ENCODE measurements around the gene TRAPPC5. TPM values are rescaled to one million over a fixed set of nuclear protein-coding genes. Genes with fewer than 3 reads are reported as not detected.

TRAPPC5 gene
- total RNA-seq, 2 donors from 2014 or later: 57.9 to 75.7 TPM

GRCh38 chr19:7690779-7691258 is 10.2 kb downstream of the TRAPPC5 start:
- no peaks in the 10 kb centered on the region for H3K4me1 Mint-ChIP-seq (ENCODE audit: low read depth in 2 of 2)
- no peak overlapping the region for H3K4me3 Mint-ChIP-seq
- DNase-seq (ENCODE audit: low spot score): no peak
- H3K9me3 Mint-ChIP-seq: no peaks in the 10 kb centered on the region
- no peak overlapping the region for H3K27ac Mint-ChIP-seq
- no peaks in the 10 kb centered on the region for H3K27me3 Mint-ChIP-seq
- H3K36me3 Mint-ChIP-seq: no peaks in the 10 kb centered on the region
- ATAC-seq: peak; percentile 53 to 65

- peaks cover 0 to 1% of the 10 kb centered on the region in 2 donors for H3K27me3 Mint-ChIP-seq
- H3K27ac Mint-ChIP-seq: no peak overlapping the region
- peaks cover 0 to under 1% of the 10 kb centered on the region in 2 donors for H3K4me1 Mint-ChIP-seq (ENCODE audit: low read depth in 2 of 2)
- H3K9me3 Mint-ChIP-seq: no peaks in the 10 kb centered on the region
- no peaks in the 10 kb centered on the region for H3K36me3 Mint-ChIP-seq
- no peak for DNase-seq (ENCODE audit: low spot score)
- ATAC-seq: peak; percentile 56 to 74
- H3K4me3 Mint-ChIP-seq: no peak overlapping the region
Measured at GRCh38 chr19:7691497-7691896, 10.9 kb downstream of the TRAPPC5 start.

GRCh38 chr19:7692417-7693088 is 11.9 kb downstream of the TRAPPC5 start:
- no peaks in the 10 kb centered on the region for H3K36me3 Mint-ChIP-seq
- H3K9me3 Mint-ChIP-seq: no peaks in the 10 kb centered on the region
- ATAC-seq: peak; percentile 75 to 86
- H3K4me1 Mint-ChIP-seq (ENCODE audit: low read depth in 2 of 2): peaks cover 0 to 2% of the 10 kb centered on the region in 2 donors
- H3K4me3 Mint-ChIP-seq: no peak overlapping the region
- H3K27ac Mint-ChIP-seq: no peak overlapping the region
- peak; percentile 73 for DNase-seq (ENCODE audit: low spot score)
- peaks cover 0 to 3% of the 10 kb centered on the region in 2 donors for H3K27me3 Mint-ChIP-seq

- Mint-ChIP-seq H3K27ac (no peak overlapping the region), H3K4me1 (ENCODE audit: low read depth in 2 of 2) (peaks cover 5 to 8% of the 10 kb centered on the region in 2 donors), H3K4me3 (no peak overlapping the region), H3K36me3 (no peaks in the 10 kb centered on the region), H3K27me3 (peaks cover 7 to 12% of the 10 kb centered on the region in 2 donors), H3K9me3 (no peaks in the 10 kb centered on the region)
- no peak for DNase-seq (ENCODE audit: low spot score)
- no peak for ATAC-seq
Measured at GRCh38 chr19:7694499-7694898, 13.9 kb downstream of the TRAPPC5 start.

GRCh38 chr19:7697721-7698287 is 17.2 kb downstream of the TRAPPC5 start:
- H3K27me3 Mint-ChIP-seq: peaks cover 15 to 20% of the 10 kb centered on the region in 2 donors
- no peak overlapping the region for H3K4me3 Mint-ChIP-seq
- no peaks in the 10 kb centered on the region for H3K36me3 Mint-ChIP-seq
- no peaks in the 10 kb centered on the region for H3K9me3 Mint-ChIP-seq
- no peak for ATAC-seq
- no peak for DNase-seq (ENCODE audit: low spot score)
- peaks cover 9 to 12% of the 10 kb centered on the region in 2 donors for H3K4me1 Mint-ChIP-seq (ENCODE audit: low read depth in 2 of 2)
- no peak overlapping the region for H3K27ac Mint-ChIP-seq

- ATAC-seq (no peak), DNase-seq (ENCODE audit: low spot score) (no peak)
- peaks cover 9 to 12% of the 10 kb centered on the region in 2 donors for H3K4me1 Mint-ChIP-seq (ENCODE audit: low read depth in 2 of 2)
- no peak overlapping the region for H3K4me3 Mint-ChIP-seq
- no peaks in the 10 kb centered on the region for H3K9me3 Mint-ChIP-seq
- H3K27ac Mint-ChIP-seq: no peak overlapping the region
- H3K36me3 Mint-ChIP-seq: no peaks in the 10 kb centered on the region
- H3K27me3 Mint-ChIP-seq: peaks cover 17 to 20% of the 10 kb centered on the region in 2 donors
Measured at GRCh38 chr19:7698583-7698982, 17.9 kb downstream of the TRAPPC5 start.

- DNase-seq (ENCODE audit: low spot score) (no peak), ATAC-seq (no peak)
- H3K4me1 Mint-ChIP-seq (ENCODE audit: low read depth in 2 of 2): peaks cover 9 to 12% of the 10 kb centered on the region in 2 donors
- H3K27me3 Mint-ChIP-seq: peaks cover 22 to 23% of the 10 kb centered on the region in 2 donors
- no peak overlapping the region for H3K27ac Mint-ChIP-seq
- H3K9me3 Mint-ChIP-seq: no peaks in the 10 kb centered on the region
- no peak overlapping the region for H3K4me3 Mint-ChIP-seq
- no peaks in the 10 kb centered on the region for H3K36me3 Mint-ChIP-seq
Measured at GRCh38 chr19:7699003-7699402, 18.4 kb downstream of the TRAPPC5 start.

- H3K27me3 Mint-ChIP-seq: peaks cover 23% of the 10 kb centered on the region in 2 donors
- no peaks in the 10 kb centered on the region for H3K36me3 Mint-ChIP-seq
- H3K4me1 Mint-ChIP-seq (ENCODE audit: low read depth in 2 of 2): peaks cover 9 to 14% of the 10 kb centered on the region in 2 donors
- no peaks in the 10 kb centered on the region for H3K9me3 Mint-ChIP-seq
- H3K27ac Mint-ChIP-seq: peak overlapping the region in 1 of 2 donors; percentile 35
- H3K4me3 Mint-ChIP-seq: no peak overlapping the region
- DNase-seq (ENCODE audit: low spot score) (no peak), ATAC-seq (peak in 1 of 2 donors; percentile 53)
Measured at GRCh38 chr19:7699417-7700401, 19.1 kb downstream of the TRAPPC5 start.

GRCh38 chr19:7701049-7701653 is 20.5 kb downstream of the TRAPPC5 start:
- H3K36me3 Mint-ChIP-seq: no peaks in the 10 kb centered on the region
- H3K9me3 Mint-ChIP-seq: no peaks in the 10 kb centered on the region
- no peak overlapping the region for H3K4me3 Mint-ChIP-seq
- no peak overlapping the region for H3K27ac Mint-ChIP-seq
- ATAC-seq (no peak), DNase-seq (ENCODE audit: low spot score) (no peak)
- peaks cover 23 to 26% of the 10 kb centered on the region in 2 donors for H3K27me3 Mint-ChIP-seq
- peaks cover 17 to 25% of the 10 kb centered on the region in 2 donors for H3K4me1 Mint-ChIP-seq (ENCODE audit: low read depth in 2 of 2)

GRCh38 chr19:7701654-7702457 is 21.2 kb downstream of the TRAPPC5 start, which contains the start of gene FCER2:
TSS of gene FCER2 (minus strand) at chr19:7702131. CDS start at chr19:7699760, 2,371 bp downstream.
- ATAC-seq: no peak
- Mint-ChIP-seq H3K27me3 (peaks cover 23 to 25% of the 10 kb centered on the region in 2 donors), H3K9me3 (no peaks in the 10 kb centered on the region), H3K4me1 (ENCODE audit: low read depth in 2 of 2) (peaks cover 24 to 29% of the 10 kb centered on the region in 2 donors), H3K27ac (peak within 1 kb of the TSS in 1 of 2 donors; percentile 9), H3K36me3 (no peaks in the 10 kb centered on the region), H3K4me3 (no peak within 1 kb of the TSS)
- DNase-seq (ENCODE audit: low spot score): no peak

- Mint-ChIP-seq H3K27ac (no peak overlapping the region), H3K9me3 (no peaks in the 10 kb centered on the region), H3K36me3 (no peaks in the 10 kb centered on the region)
Measured at GRCh38 chr19:7703332-7703731, 22.7 kb downstream of the TRAPPC5 start.

GRCh38 chr19:7704280-7705060 is 23.8 kb downstream of the TRAPPC5 start:
- Mint-ChIP-seq H3K4me3 (no peak overlapping the region), H3K27ac (no peak overlapping the region), H3K27me3 (peaks cover 16 to 17% of the 10 kb centered on the region in 2 donors), H3K9me3 (no peaks in the 10 kb centered on the region), H3K36me3 (no peaks in the 10 kb centered on the region), H3K4me1 (ENCODE audit: low read depth in 2 of 2) (peaks cover 21 to 24% of the 10 kb centered on the region in 2 donors)
- no peak for DNase-seq (ENCODE audit: low spot score)
- ATAC-seq: no peak

More at GRCh38 chr19:7703332-7703731, 22.7 kb downstream of the TRAPPC5 start:
- Mint-ChIP-seq H3K4me1 (ENCODE audit: low read depth in 2 of 2) (peaks cover 25 to 29% of the 10 kb centered on the region in 2 donors), H3K27me3 (peaks cover 23% of the 10 kb centered on the region in 2 donors), H3K4me3 (no peak overlapping the region)
- no peak for ATAC-seq
- no peak for DNase-seq (ENCODE audit: low spot score)

All from natural killer cell treated with Interleukin-12 subunit alpha and Interleukin-12 subunit beta and Interleukin-15 and Interleukin-18, amount 100 ng/mL, for 72 hours (primary cell).